GM12873 (cell line): Measurements from ENCODE around the gene CBLN1.

Experiments
- TF ChIP-seq, protein P1 (sequence below): IDR thresholded peaks from 2 replicates; pipeline ENCODE4 v1.5.1; 2012; ENCODE audit warnings: low read depth, mild to moderate bottlenecking, moderate library complexity, low read length, control low read depth; ENCODE audit not compliant: insufficient read depth; ENCODE audit errors: missing control alignments

Gene CBLN1

DNA sequence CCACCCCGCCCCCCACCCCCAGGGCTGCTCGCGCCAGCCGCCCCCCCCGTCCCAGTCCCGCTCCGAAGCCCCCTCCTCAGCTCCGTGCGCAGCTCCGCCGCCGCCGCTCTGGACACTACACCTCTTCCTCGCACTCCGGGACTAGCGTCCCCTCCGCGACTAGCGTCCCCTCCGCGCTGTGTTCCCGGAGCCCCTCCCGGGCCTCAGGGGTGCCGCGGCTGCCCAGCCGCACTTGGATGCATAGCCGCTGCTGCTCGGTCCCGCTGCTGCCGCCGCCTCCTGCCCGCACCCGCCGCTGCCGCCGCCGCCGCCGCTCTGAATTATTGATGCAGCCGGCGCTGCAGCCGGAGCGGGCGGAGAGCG, at the start of gene CBLN1:
CBLN1 (minus strand) TSS at position 359 of the 363 bp plus-strand sequence. CDS start 373 bp downstream, outside the sequence.
- TF ChIP-seq, protein P1, sequence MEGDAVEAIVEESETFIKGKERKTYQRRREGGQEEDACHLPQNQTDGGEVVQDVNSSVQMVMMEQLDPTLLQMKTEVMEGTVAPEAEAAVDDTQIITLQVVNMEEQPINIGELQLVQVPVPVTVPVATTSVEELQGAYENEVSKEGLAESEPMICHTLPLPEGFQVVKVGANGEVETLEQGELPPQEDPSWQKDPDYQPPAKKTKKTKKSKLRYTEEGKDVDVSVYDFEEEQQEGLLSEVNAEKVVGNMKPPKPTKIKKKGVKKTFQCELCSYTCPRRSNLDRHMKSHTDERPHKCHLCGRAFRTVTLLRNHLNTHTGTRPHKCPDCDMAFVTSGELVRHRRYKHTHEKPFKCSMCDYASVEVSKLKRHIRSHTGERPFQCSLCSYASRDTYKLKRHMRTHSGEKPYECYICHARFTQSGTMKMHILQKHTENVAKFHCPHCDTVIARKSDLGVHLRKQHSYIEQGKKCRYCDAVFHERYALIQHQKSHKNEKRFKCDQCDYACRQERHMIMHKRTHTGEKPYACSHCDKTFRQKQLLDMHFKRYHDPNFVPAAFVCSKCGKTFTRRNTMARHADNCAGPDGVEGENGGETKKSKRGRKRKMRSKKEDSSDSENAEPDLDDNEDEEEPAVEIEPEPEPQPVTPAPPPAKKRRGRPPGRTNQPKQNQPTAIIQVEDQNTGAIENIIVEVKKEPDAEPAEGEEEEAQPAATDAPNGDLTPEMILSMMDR, result no peak

DNA sequence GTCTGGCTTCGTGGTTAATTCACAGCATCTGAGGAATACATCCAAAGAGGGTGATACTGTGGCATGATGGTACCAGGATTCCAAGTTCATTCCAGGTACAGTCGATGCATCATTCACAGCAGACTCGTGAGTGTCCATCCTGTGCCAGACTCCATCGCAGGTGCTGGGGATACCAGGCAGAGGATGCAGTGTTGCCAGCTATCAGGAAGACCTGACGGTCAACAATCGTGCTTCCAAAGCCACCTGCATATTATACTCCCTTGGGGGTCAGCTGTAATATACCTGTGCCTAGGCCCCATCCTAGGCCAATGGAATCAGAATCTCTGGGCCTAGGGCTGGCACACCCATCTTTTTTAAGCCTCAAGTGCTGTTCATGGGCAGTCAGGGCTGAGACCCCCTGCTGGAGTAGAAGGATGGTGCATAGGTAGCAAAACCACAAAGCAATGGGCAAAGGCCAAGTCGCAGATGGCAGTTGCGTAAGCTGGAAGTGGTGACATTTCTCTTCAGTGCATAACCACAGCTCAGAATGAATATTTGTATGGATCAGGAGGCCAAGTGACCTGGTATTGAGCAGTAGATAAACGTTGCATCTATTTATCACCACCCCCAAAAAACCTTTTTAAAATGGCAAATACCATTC, 49.0 kb upstream of the CBLN1 start:
- TF ChIP-seq, protein P1, result no peak

DNA sequence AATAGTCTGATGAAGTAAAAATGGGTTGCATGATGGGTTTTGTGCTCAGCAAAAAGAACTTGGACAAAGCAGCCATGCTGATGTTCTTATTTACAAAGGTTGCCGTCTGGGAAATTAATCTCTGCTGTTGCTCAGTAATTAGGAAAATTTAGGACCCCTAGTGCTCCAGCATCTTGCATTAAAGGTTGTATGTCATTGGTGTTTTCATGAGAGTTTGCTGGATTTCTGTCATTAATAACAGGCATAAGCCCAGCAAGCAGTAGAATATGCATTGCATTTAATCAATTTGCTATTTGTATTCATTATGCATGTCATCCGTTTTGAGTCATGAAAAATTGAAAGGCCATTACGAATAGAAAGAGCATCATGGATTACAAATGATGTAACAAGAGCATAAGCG, 46.7 kb upstream of the CBLN1 start:
- TF ChIP-seq, protein P1, result no peak

DNA sequence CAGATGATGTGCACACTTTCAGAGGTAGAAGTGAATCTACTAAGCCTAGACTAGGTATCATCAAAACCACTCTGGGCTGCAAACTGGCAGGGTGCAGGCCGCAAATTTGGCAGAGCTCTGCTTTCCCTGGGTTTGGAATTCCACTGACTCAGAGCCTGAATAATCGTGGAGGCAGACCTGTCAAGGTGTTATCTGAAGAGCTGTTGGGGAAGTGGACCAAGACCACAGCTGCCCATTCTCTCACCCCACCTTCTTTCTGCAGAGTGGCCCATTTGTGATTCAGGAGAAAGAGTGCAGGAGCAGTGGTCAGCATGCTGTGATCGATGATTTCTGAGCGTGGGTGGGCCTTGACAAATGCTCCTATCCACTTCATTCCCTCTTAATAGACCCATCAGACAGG, 45.8 kb upstream of the CBLN1 start:
- TF ChIP-seq, protein P1, result no peak

DNA sequence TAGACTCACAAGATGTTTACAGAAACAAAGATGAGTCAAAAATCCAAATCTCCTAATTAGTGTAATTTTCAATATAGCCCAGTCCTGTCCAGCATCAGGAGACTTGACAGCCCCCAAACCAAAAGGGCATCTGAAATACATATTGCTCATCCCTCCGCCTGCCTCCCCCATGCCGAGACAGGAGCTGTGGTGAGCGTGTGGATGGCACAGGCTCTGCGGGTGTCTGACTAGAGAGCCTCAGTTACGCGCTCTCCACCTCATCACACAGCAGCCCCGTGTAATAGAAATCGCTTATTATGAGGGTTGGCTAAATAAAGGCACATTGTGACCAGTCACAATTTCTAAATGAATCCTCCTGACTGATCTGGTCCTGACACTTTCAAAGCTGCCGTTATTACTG, 43.1 kb upstream of the CBLN1 start:
- TF ChIP-seq, protein P1, result no peak

DNA sequence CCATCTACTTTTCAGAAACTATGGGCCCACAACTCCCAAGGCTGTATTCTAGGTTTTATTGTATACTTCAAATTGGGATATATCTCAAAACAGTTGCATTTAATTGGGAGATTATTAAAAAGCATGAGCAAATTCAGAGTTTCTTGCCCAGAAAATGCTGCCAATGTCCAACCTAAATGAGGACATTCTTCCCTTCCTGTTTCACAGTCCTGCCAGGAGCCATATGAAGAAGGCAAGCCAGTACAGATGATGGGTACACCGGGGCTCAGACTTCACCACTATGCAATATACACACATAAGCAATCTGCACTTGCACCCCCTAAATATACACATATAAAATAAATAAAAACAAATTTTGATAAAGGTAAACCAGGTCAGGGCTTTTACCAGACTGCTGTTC, 34.0 kb upstream of the CBLN1 start:
- TF ChIP-seq, protein P1, result no peak

DNA sequence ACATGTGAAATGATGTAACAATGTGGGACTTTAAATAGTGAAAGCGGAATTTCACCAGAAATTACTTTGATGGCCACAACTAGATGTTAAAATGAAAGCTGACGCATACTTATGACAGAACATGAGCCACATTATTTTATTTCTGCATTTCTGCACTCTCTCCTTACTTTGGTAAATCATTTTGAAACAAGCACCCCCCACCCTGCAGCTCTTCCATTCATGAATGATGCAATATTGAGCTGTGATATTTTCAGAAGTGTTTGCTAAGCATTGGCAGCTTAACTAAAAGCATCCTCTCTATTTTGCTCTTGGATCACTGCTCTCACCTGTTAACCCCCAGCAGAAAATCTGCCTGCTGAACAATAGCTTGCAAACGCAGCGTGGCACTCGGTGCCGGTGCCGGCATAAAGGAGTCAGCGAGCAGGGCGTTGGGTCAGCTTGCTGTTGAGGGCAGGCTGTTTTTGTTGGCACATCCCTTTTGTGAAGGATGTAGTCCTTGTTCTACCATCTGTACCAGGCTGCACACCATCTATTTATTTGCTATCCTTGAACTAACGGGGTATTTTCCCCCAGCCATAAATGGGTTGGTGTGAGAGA, 30.8 kb upstream of the CBLN1 start:
- TF ChIP-seq, protein P1, result no peak
